Central memory CD8-positive, alpha-beta T cell (primary cell): Measurements from ENCODE around the gene SYAP1.
"Not testable (repeated sequence)": the region's sequence is repeated elsewhere in the genome, so short reads cannot be mapped to it uniquely, and the experiment has no call there.

Experiments used
- ATAC-seq: fragments of 150-1000 bp; cut with Tn5 transposase; replicated peaks from 2 replicates; pipeline ENCODE4 v1.10.0; 2022; ENCODE audit warnings: mild to moderate bottlenecking, moderate FRiP score, moderate number of reproducible peaks; ENCODE audit not compliant: poor library complexity, severe bottlenecking; ENCODE audit errors: extremely low read depth
- DNase-seq, 2 donors: peaks; one replicate each; pipeline ENCODE4 v3.0.0; 2021; ENCODE audit warnings: low spot score in 2 of 2
- H3K27ac Mint-ChIP-seq: one replicate; pipeline ENCODE4 v1.8.0; 2022; ENCODE audit warnings: low read depth, mild to moderate bottlenecking, moderate library complexity, mixed read lengths
- H3K27me3 Mint-ChIP-seq: one replicate; pipeline ENCODE4 v1.8.0; 2022; ENCODE audit warnings: mixed read lengths
- H3K36me3 Mint-ChIP-seq: one replicate; pipeline ENCODE4 v1.8.0; 2022; ENCODE audit warnings: mild to moderate bottlenecking, moderate library complexity, mixed read lengths; ENCODE audit not compliant: insufficient read depth
- H3K4me1 Mint-ChIP-seq: one replicate; pipeline ENCODE4 v1.8.0; 2022; ENCODE audit warnings: mixed read lengths
- H3K4me3 Mint-ChIP-seq: one replicate; pipeline ENCODE4 v1.8.0; 2022; ENCODE audit warnings: mild to moderate bottlenecking, moderate library complexity, mixed read lengths
- H3K9me3 Mint-ChIP-seq: one replicate; pipeline ENCODE4 v1.8.0; 2022; ENCODE audit warnings: mixed read lengths

Gene SYAP1

DNA sequence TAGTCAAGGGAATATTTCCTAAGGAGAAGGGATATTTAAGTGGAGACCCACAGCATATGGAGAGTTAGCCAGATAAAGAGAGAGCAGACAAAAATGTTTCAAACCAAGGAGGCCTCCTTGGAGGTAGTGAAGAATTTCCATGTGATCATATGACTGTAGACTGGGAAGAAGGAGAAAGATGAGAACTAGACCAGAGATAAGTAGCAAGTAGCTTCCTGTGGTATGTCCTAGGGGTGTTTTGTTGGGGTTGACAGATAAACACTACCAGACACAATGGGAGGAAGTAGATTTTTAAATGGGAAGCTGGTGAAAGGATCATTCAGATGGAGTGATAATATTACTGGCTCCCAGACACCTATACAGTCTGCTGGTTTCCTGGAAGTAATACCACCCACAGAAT, 13.6 kb downstream of the SYAP1 start:
- Mint-ChIP-seq H3K36me3 (peaks cover 19% of the 10 kb centered on the region), H3K27me3 (no peaks in the 10 kb centered on the region), H3K9me3 (no peaks in the 10 kb centered on the region), H3K4me3 (no peak overlapping the region), H3K27ac (no peak overlapping the region), H3K4me1 (peaks cover 4% of the 10 kb centered on the region)
- no peak for ATAC-seq
- DNase-seq = no peak

DNA sequence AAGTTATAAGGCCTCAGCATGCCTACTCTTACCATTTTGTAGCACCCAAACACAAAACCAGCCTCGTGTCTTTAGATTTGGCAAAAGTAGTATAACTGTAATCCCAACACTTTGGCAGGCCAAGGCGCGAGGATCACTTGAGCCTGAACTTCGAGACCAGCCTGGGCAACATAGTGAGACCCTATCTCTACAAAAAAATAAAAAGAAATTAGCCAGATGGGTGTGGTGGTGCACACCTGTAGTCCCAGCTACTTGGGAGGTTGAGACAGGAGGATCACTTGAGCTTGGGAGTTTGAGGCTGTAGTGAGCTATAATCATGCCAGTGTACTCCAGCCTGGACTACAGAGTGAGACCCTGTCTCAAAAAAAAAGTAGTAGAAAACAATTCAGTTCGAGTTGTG, 17.6 kb downstream of the SYAP1 start:
- Mint-ChIP-seq H3K9me3 (no peaks in the 10 kb centered on the region), H3K27me3 (no peaks in the 10 kb centered on the region), H3K4me1 (peaks cover 4% of the 10 kb centered on the region), H3K36me3 (peaks cover 28% of the 10 kb centered on the region), H3K4me3 (no peak overlapping the region), H3K27ac (no peak overlapping the region)
- DNase-seq = no peak
- no peak for ATAC-seq

DNA sequence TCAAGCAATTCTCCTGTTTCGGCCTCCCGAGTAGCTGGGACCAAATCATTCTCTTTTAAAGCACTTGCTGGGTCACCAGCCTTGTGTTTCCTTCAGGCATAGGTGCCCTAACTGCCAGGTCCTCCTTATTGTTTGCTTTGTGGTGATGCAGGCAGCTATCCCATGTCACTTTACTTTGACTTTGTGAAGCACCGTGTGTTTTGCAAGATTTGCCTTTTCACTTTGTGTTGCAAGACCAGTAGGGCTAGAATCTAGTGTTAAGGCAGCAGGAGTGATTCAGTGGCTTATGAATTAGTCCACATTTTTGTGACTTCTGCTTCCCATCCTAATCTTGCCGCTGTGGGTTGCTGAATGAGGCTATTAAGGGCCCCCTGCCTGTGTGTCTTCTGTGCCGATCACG, 20.2 kb downstream of the SYAP1 start:
- no peaks in the 10 kb centered on the region for H3K4me1 Mint-ChIP-seq
- peaks cover 37% of the 10 kb centered on the region for H3K36me3 Mint-ChIP-seq
- no peak overlapping the region for H3K4me3 Mint-ChIP-seq
- H3K27ac Mint-ChIP-seq = no peak overlapping the region
- H3K27me3 Mint-ChIP-seq = no peaks in the 10 kb centered on the region
- ATAC-seq = no peak
- no peaks in the 10 kb centered on the region for H3K9me3 Mint-ChIP-seq
- DNase-seq = no peak

DNA sequence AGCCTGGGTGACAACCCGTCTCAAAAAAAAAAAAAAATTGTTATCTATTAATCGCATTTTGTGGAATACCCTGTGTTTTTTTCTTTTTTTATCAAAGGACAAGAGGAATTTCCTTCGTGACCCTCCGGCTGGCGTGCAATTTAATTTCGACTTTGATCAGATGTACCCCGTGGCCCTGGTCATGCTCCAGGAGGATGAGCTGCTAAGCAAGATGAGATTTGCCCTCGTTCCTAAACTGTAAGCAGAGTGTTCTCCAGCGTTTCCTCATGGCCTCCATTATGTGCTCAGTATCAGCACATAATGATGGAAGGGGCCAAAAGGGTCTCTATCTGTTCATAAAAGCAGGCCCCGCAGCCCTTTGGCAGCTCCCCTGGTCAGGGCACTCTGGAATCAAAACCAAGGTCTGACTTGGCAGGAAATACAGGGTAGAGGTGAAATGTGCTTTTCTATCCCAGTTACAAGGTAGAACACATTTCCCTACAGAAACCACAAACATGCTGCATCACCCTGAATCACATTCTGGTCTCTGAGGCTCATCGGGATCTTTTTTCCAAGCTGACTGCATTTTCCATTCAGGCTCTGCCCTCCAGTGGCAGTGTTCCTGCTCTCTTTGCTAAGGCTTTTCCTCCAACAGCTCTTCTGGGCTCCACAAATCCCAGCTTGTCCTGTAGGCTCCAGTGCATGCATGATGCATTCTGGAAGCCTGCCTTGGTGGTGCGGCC, 24.4 kb downstream of the SYAP1 start:
- Mint-ChIP-seq H3K4me1 (no peaks in the 10 kb centered on the region), H3K27me3 (no peaks in the 10 kb centered on the region), H3K9me3 (no peaks in the 10 kb centered on the region), H3K36me3 (peaks cover 42% of the 10 kb centered on the region), H3K4me3 (no peak overlapping the region), H3K27ac (no peak overlapping the region)
- DNase-seq = no peak
- ATAC-seq = no peak

DNA sequence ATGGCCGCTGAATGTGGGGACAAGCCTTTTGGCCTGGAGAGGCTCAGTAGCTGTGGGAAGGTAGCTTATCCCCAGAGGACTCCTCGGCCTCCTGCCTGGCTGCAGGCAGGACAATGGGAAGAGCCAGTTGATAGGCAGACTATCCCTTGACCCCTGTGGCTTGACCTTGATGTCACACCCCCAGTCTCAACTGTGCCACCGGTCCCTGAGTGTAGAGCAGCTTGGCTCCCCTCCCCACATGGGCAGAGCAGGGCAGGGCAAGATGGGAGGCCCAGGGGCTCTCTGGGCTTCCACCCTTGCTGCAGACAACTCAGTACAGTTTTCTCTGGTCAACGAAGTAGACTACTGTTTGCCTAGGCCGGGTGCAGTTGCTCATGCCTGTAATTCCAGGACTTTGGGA, 25.7 kb downstream of the SYAP1 start:
- Mint-ChIP-seq H3K9me3 (no peaks in the 10 kb centered on the region), H3K4me3 (no peak overlapping the region), H3K36me3 (peaks cover 43% of the 10 kb centered on the region), H3K27me3 (no peaks in the 10 kb centered on the region), H3K4me1 (no peaks in the 10 kb centered on the region), H3K27ac (no peak overlapping the region)
- no peak for DNase-seq
- no peak for ATAC-seq

DNA sequence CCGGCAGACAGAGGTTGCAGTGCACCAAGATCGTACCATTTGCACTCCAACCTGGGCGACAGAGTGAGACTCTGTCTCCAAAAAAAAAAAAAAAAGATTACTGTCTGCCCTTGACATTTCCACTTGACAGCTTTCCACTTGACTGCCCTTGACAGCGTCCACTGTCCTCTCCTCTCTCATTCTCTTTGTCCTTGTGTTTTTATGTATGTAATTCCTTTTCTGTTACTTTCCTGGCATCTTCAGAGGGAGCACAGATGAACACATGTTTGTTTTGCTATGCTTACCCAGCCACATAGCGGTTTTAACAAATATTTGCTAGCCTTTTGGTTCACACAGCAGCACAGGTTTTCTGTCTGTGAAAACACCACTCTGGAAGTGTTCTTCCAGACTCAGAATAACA, 26.2 kb downstream of the SYAP1 start:
- H3K36me3 Mint-ChIP-seq = peaks cover 44% of the 10 kb centered on the region
- ATAC-seq (no peak), DNase-seq (no peak)
- no peak overlapping the region for H3K27ac Mint-ChIP-seq
- no peak overlapping the region for H3K4me3 Mint-ChIP-seq
- H3K9me3 Mint-ChIP-seq = no peaks in the 10 kb centered on the region
- no peaks in the 10 kb centered on the region for H3K4me1 Mint-ChIP-seq
- H3K27me3 Mint-ChIP-seq = no peaks in the 10 kb centered on the region

DNA sequence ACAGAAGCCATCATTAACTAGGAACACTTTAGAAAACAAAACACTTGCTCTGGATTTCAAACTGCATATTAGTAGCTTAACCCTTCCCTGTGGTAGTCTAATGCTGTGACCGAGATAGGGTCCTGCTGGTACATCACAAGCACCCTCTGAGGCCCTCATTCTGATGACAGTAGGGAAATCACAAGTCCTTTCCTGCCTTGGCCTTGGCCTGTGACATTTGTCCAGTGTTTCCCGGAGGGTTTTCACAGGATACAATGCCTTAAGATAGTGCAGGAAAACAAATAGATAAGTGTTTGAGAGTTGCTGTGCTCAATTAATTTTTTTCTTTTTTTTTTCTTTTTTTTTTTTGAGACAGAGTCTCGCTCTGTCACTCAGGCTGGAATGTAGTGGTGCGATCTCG, 29.0 kb downstream of the SYAP1 start:
- H3K27ac Mint-ChIP-seq = no peak overlapping the region
- H3K27me3 Mint-ChIP-seq = no peaks in the 10 kb centered on the region
- H3K4me1 Mint-ChIP-seq = no peaks in the 10 kb centered on the region
- no peaks in the 10 kb centered on the region for H3K9me3 Mint-ChIP-seq
- no peak overlapping the region for H3K4me3 Mint-ChIP-seq
- DNase-seq (no peak), ATAC-seq (no peak)
- peaks cover 34% of the 10 kb centered on the region for H3K36me3 Mint-ChIP-seq

DNA sequence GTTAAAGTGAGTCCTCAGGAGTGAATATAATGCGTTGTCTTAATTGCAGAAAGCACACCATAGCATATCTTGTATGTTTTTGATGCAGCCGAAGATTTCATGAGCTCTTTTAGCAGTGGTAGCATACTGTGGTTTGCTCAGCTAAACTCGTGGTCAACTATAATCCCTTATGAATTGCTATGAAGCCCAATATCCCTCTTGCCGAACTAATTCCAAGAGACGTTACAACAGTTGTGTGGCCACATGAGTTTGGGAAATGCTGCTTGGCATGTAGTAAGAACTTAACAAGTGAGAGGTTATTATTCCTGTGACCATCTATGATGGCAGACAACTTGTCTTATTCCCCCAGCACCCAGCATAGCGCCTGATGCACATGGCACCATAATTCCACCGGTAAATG, 30.7 kb downstream of the SYAP1 start:
- no peak overlapping the region for H3K4me3 Mint-ChIP-seq
- no peak for DNase-seq
- H3K27ac Mint-ChIP-seq = no peak overlapping the region
- H3K9me3 Mint-ChIP-seq = no peaks in the 10 kb centered on the region
- H3K27me3 Mint-ChIP-seq = no peaks in the 10 kb centered on the region
- ATAC-seq = no peak
- H3K36me3 Mint-ChIP-seq = peaks cover 38% of the 10 kb centered on the region
- H3K4me1 Mint-ChIP-seq = no peaks in the 10 kb centered on the region

DNA sequence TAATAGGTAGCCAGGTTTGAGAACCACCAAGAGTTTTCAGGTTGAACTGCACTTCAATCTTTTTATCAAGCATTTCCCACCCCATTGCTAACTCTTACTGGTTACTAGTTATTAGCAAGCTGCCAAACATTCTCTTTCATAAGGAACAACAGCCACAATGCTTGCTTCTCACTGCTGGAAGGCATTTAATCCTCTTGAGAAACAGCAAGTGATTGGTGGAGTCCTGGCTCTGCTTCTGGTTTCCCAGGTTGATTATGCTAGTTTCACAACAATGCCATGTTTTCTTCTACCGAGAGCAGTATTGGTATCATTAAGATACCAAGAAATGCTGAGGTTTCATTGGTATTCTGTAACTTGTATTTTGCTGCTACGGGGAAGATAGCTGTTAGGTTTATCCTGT, 34.6 kb downstream of the SYAP1 start:
- H3K36me3 Mint-ChIP-seq = peaks cover 40% of the 10 kb centered on the region
- H3K9me3 Mint-ChIP-seq = no peaks in the 10 kb centered on the region
- DNase-seq = no peak
- no peaks in the 10 kb centered on the region for H3K27me3 Mint-ChIP-seq
- H3K4me3 Mint-ChIP-seq = no peak overlapping the region
- no peak for ATAC-seq
- H3K4me1 Mint-ChIP-seq = no peaks in the 10 kb centered on the region
- no peak overlapping the region for H3K27ac Mint-ChIP-seq

DNA sequence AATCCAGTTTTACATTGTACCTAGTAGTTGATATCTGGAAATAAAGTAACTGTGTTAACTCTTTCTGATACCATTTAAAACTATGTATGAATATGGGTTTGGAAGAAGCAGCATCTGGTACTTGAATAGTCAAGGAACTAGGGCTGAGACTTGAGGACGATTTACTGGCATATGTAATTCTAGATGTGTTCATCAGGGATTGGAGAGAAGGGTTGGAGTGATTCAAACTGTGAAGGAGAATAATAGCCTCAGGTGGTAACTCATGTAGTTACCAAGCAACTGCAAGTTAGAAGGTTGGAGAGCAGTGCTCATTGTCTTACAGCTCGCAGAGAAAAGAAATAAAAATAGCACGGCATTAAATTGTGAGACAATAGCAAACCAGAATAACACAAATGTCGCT, 37.3 kb downstream of the SYAP1 start:
- Mint-ChIP-seq H3K9me3 (no peaks in the 10 kb centered on the region), H3K27me3 (no peaks in the 10 kb centered on the region), H3K4me1 (no peaks in the 10 kb centered on the region), H3K4me3 (no peak overlapping the region), H3K27ac (no peak overlapping the region), H3K36me3 (peaks cover 39% of the 10 kb centered on the region)
- no peak for DNase-seq
- no peak for ATAC-seq

DNA sequence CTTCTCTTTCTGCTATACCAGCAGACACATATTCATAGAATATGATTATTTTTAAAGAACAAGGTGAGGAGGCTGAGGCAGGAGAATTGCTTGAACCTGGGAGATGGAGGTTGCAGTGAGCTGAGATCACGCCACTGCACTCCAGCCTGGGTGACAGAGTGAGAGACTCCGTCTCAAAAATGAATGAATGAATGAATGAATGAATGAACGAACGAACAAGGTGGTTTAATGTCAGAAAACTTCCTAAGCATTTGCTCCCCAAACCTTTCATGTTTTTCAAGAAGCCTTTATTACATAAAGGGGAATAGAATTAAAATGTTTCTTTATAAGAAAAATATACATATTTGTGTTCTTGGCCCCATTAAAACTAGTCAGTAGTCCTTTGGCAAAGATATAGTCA, 42.1 kb downstream of the SYAP1 start:
- H3K27me3 Mint-ChIP-seq, H3K9me3 Mint-ChIP-seq, H3K27ac Mint-ChIP-seq, DNase-seq, H3K4me3 Mint-ChIP-seq, H3K4me1 Mint-ChIP-seq, ATAC-seq: not testable (repeated sequence)
- peaks cover 30% of the 10 kb centered on the region for H3K36me3 Mint-ChIP-seq

DNA sequence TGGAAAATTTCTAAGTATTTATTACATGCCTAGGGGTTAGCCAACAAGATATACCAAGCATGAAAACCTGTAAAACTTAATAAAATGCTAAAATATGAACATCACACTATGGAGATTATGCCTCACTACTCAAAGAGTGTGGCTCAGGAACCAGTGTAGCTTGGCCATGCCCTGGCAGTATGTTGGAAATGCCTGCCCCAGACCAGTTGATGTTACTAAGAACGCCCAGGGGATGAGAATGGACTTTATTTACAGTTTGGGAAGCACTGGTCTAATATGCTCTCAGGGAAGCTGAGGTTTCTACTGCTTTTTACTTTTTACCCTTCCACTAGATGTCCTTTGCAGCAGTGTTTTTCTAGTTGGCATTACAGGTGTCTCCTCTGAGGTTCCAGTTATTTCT, 43.2 kb downstream of the SYAP1 start:
- Mint-ChIP-seq H3K4me1 (no peaks in the 10 kb centered on the region), H3K27me3 (no peaks in the 10 kb centered on the region), H3K27ac (no peak overlapping the region), H3K9me3 (no peaks in the 10 kb centered on the region), H3K4me3 (no peak overlapping the region), H3K36me3 (peaks cover 22% of the 10 kb centered on the region)
- no peak for ATAC-seq
- DNase-seq = no peak

DNA sequence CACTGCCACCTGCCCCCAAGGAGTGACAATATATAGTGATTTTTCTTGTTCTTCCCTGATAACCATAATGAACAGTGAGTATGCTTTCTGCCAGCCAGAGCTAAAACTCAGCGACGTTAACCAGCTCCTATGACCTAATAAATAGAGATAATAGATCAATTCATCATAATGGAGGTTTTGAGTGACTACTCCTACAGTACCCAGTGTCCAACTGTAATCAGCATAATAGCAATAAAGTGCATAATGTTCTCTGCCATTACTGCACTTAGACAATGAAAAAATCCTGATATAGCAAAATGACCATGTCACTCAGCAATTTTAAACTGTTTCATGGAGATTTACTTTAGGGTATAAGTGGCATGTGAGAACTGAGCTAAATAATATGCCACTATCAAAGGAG, 46.2 kb downstream of the SYAP1 start:
- ATAC-seq (no peak), DNase-seq (no peak)
- Mint-ChIP-seq H3K4me3 (no peak overlapping the region), H3K27me3 (no peaks in the 10 kb centered on the region), H3K4me1 (no peaks in the 10 kb centered on the region), H3K27ac (no peak overlapping the region), H3K36me3 (peaks cover 11% of the 10 kb centered on the region), H3K9me3 (no peaks in the 10 kb centered on the region)
